Tibial nerve (tissue), 3 donors: ENCODE measurements around the gene MICAL2.

ENCODE experiments used
- CTCF ChIP-seq, 5 experiments: fragments of 200-600 bp in 3 of 5; fragments of 450-650 bp in 2 of 5; sonication (generic) in 3 of 5; IDR thresholded peaks; one replicate each; pipeline ENCODE4 v1.5.1; 2016 to 2019; ENCODE audit warnings: antibody characterized with exemption in 5 of 5, mild to moderate bottlenecking in 3 of 5, moderate library complexity in 2 of 5
- POLR2A ChIP-seq, 2 donors: fragments of 450-650 bp; IDR thresholded peaks; one replicate each; pipeline ENCODE4 v1.6.1; 2017; ENCODE audit warnings: antibody characterized with exemption in 2 of 2, mild to moderate bottlenecking in 2 of 2, moderate library complexity in 2 of 2

- TF ChIP-seq POLR2A (IDR thresholded peaks at IDR 0.05) (no peak), CTCF (IDR thresholded peaks at IDR 0.05) (no peak)
Measured at GRCh38 chr11:12091956-12092558, 18.3 kb upstream of the MICAL2 start.
